ENCODE data around the gene TMEM220.

Gene TMEM220

DNA sequence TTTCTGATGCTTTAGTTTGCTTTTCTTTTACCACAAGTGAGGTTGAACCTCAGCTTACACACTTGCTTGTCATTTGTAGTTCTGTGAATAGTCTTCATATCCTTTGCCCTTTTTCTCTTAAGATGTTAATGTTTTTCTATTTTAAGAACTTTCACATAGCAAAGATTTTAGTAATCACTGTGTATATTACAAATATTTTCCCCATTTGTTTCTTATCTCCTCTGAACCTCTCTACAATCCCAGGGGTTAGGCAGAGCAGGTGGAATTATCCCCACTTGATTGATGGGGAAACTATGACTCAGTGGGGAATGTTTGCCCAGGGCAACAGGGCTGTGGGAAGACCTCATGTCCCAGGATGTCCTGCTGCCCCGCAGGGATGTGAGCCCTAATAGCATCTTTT is 61.0 kb downstream of the TMEM220 start:
- no peak overlapping the region for H3K4me3 ChIP-seq (ENCODE audit: low read length)
- TF ChIP-seq, protein P1, sequence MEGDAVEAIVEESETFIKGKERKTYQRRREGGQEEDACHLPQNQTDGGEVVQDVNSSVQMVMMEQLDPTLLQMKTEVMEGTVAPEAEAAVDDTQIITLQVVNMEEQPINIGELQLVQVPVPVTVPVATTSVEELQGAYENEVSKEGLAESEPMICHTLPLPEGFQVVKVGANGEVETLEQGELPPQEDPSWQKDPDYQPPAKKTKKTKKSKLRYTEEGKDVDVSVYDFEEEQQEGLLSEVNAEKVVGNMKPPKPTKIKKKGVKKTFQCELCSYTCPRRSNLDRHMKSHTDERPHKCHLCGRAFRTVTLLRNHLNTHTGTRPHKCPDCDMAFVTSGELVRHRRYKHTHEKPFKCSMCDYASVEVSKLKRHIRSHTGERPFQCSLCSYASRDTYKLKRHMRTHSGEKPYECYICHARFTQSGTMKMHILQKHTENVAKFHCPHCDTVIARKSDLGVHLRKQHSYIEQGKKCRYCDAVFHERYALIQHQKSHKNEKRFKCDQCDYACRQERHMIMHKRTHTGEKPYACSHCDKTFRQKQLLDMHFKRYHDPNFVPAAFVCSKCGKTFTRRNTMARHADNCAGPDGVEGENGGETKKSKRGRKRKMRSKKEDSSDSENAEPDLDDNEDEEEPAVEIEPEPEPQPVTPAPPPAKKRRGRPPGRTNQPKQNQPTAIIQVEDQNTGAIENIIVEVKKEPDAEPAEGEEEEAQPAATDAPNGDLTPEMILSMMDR (conservative IDR thresholded peaks at IDR 0.05; ENCODE audit: low read depth, low read length), result no peak
- DNase-seq (ENCODE audit: low read depth), result peak; percentile 51

DNA sequence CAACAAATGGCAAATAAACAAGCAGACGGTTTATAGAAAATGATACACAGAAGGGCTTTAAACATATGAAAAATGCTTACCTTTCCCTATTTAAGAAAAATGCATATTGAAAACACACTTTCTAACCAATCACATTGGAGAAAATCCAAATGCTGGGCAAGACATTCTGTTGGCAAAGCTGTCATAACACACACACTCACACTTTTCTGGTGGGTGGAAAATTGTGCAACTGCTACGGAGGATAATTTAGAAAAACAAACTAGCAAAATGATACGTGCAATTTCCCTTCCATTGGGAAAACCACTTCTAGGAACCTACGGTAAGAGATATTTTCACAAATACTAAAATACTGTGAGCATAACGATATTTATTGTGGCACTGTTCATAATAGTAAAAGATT is 62.9 kb downstream of the TMEM220 start:
- H3K4me3 ChIP-seq (ENCODE audit: low read length), result no peak overlapping the region
- TF ChIP-seq, protein P1 (conservative IDR thresholded peaks at IDR 0.05; ENCODE audit: low read depth, low read length), result no peak
- no peak for DNase-seq (ENCODE audit: low read depth)

DNA sequence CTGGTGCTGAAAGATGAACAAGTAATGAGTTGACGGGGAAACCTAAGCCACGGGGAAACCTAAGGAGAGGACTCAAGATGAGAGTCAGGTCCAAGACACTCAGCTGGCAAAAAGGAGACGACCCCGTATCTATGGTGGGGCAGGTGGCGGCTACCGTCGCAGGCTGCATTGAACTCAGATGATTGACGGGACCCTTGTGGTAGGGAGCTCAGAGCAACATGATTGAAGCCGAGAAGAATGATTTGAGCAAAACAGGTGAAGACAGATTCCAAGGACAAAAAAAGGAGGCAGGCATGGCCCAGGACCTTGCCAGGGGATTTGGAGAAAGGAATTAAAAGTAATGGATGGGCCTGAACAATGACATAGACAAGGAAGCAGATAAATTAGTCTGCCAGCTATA is 65.3 kb downstream of the TMEM220 start:
- no peak for DNase-seq (ENCODE audit: low read depth)
- no peak overlapping the region for H3K4me3 ChIP-seq (ENCODE audit: low read length)
- TF ChIP-seq, protein P1 (conservative IDR thresholded peaks at IDR 0.05; ENCODE audit: low read depth, low read length), result no peak

Data from retinal pigment epithelial cell (primary cell).